Measurements from ENCODE around the gene PHC2.

The PHC2 gene

DNA sequence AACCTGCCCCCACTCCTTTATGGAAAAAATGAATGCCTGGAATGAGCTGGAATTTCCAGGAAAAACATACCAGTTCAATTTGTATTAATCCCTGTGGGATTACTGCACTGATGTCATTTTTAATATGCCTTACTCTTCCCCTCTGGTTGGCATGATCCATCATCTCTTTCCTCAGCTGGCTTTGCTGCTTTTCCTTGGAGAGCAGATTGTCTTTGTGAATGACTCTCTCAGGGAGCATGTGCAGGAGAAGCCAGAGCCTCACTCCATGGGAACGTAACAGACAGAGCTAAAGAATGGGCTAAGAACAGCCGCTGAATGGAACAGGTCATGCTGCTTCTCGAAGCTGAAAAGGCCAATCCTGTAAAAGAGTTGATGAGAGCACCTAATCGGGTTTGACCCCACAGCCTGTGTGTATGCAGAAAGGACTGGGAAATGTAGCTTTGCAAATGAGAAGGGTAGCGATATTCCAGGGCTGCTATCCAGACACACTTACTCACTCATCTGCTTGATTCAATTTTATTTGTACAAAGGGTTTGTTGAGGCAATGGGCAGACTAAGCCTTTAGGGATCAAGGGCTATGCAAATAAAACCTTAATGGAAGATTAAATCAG, 20.7 kb downstream of the PHC2 start:
- no peaks in the 10 kb centered on the region for H3K4me1 Mint-ChIP-seq
- no peaks in the 10 kb centered on the region for H3K27me3 Mint-ChIP-seq
- no peak for ATAC-seq
- H3K9me3 Mint-ChIP-seq: peaks cover 4% of the 10 kb centered on the region
- H3K36me3 Mint-ChIP-seq: no peaks in the 10 kb centered on the region
- H3K27ac Mint-ChIP-seq: no peak overlapping the region
- no peak overlapping the region for H3K4me3 Mint-ChIP-seq

DNA sequence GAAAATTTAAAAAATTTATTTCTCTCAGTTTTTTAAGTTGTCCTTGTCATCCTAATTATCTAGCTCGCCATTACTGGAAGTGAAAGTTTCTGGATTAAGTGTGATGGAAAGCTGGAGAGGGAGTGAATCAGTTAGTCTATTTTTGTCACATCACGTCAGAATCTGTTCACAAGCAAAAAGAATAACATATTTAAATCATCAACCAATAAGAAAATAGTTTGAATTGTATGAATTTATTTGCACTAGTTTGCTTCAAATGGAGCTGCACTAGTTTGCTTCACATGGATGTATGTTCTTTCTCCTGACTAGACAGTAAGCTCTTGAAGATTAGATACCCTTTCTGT, 22.8 kb downstream of the PHC2 start:
- H3K36me3 Mint-ChIP-seq: no peaks in the 10 kb centered on the region
- H3K27me3 Mint-ChIP-seq: peaks cover 6% of the 10 kb centered on the region
- no peak overlapping the region for H3K4me3 Mint-ChIP-seq
- no peak overlapping the region for H3K27ac Mint-ChIP-seq
- H3K9me3 Mint-ChIP-seq: no peaks in the 10 kb centered on the region
- no peaks in the 10 kb centered on the region for H3K4me1 Mint-ChIP-seq
- ATAC-seq: no peak

DNA sequence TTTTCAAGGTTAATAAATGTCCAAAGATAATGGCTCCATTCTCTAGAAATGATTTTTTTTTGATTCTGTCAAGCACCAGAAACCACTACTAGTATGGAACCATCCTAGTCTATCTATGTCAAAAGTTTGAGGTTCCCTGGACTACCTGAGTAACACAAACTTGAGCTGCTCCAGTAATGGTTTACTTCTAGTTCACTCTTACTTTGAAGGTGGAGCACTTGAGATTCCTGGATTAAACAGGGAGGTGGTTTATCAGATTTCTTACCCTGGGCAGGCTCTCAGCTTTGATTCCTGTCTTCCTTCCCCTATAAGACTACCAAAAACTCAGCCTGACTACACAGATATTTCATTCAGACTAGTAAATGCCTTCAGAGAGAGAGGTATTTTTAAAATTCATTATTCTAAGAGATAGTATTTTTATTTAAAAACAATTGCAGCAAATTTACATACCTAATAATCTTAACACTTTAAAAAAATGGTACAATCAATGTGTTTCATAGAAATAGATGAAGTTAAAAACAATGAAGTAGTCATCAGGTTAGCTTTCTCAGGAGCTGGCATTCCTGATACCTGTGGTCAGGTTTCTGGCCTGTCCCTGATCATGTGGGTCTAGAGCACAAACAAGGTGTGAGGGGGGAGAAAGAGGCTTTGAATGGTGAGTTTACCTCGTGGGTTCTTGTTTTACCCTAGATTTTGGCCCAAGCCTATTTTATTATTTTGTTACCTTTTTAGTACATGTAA, 23.4 kb downstream of the PHC2 start:
- ATAC-seq: no peak
- Mint-ChIP-seq H3K4me3 (no peak overlapping the region), H3K4me1 (no peaks in the 10 kb centered on the region), H3K36me3 (no peaks in the 10 kb centered on the region), H3K27ac (no peak overlapping the region), H3K9me3 (no peaks in the 10 kb centered on the region), H3K27me3 (peaks cover 6% of the 10 kb centered on the region)

DNA sequence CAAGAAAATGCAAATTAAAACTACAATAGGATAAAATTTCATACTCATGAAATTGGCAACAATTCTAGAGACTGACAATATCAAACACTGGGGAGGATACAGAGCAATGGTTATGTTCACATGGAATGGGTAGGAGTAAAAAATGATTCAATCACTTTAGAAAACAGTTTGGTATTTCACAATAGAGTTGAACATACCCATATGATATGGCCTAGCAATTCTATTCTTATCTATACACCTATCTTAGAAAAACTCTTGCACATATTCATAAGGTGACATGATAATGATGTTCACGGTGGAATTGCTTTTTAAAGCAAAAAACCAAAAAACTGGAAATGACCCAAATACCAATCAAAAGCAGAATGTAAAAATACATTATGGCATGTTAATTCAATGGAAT, 28.7 kb downstream of the PHC2 start:
- Mint-ChIP-seq H3K4me3 (no peak overlapping the region), H3K9me3 (no peaks in the 10 kb centered on the region), H3K27me3 (peaks cover 16% of the 10 kb centered on the region), H3K36me3 (no peaks in the 10 kb centered on the region), H3K4me1 (no peaks in the 10 kb centered on the region), H3K27ac (no peak overlapping the region)
- ATAC-seq: no peak

DNA sequence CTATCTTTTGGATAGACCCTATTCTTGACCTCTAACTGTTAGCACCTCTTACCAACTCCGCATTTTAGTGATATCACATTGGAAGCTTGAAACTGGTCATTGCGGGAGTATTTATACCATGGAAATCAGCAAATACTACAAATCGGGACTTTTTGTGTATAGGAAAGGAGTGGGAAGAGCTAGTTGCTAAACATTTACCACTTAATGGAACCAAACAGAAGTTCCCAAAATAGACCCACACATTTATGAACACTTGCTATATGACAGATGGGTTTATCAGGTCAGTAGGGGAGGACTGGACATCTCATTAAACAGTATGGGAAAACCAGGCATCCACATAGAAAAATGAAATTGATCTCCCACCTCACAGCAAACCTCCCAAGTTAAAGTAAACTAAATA, 29.4 kb downstream of the PHC2 start:
- Mint-ChIP-seq H3K27ac (no peak overlapping the region), H3K27me3 (peaks cover 16% of the 10 kb centered on the region), H3K9me3 (no peaks in the 10 kb centered on the region), H3K4me3 (no peak overlapping the region), H3K4me1 (no peaks in the 10 kb centered on the region), H3K36me3 (no peaks in the 10 kb centered on the region)
- no peak for ATAC-seq

DNA sequence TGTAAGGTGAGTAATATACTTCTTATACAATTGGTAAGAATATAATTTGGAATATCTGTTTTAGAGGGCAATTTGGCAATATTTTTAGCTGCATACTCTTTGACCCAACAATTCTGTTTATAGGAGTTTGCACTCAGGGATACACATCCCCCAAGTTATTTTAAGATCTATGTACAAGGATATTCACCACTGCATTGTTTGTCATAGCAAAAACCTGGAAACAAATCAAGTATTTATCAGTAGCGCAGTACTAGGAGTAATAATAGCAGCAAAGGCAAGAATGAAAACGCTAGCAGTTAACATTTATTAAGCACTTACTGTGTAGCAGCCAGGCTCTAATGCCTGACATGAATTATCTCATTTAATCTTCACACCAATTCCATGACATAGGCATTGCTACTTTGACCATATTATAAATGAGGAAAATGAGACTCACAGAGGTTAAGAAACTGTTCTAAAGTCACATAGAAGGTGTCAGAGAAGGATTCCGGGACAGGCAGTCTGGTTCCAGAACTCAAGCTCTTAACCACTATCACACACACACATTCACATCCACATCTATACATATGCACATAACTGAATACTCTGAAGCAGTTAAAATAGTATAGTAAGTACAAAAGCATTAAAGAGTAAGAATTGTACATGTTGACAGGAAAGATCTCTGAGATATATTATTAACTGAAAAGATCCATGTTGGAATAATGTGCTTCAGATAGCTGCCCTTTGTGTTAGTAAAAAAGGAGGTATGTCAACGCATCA, 30.6 kb downstream of the PHC2 start:
- Mint-ChIP-seq H3K4me3 (no peak overlapping the region), H3K9me3 (no peaks in the 10 kb centered on the region), H3K27me3 (peaks cover 16% of the 10 kb centered on the region), H3K27ac (no peak overlapping the region), H3K4me1 (no peaks in the 10 kb centered on the region), H3K36me3 (no peaks in the 10 kb centered on the region)
- ATAC-seq: no peak

DNA sequence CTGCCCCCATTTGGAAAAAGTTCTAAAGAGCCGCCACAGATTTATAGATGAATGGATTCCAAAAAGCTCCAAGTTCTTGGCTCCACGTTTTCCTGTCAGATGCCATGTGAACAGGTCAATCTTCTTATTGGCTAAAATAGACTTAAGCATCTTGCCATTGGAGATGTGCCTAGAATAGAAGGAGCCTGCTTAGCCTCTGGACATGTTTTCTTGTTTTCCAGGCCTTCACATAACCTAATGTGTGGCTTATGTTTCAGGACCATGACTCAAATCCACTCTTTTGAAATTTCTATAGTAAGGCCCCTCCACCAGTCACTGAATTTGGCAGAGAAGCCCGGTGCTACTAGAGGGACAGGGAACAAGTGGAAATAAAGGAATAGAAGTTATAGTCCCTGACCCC, 31.5 kb downstream of the PHC2 start:
- H3K27me3 Mint-ChIP-seq: peaks cover 16% of the 10 kb centered on the region
- no peaks in the 10 kb centered on the region for H3K9me3 Mint-ChIP-seq
- H3K4me3 Mint-ChIP-seq: no peak overlapping the region
- H3K4me1 Mint-ChIP-seq: no peaks in the 10 kb centered on the region
- ATAC-seq: no peak
- no peaks in the 10 kb centered on the region for H3K36me3 Mint-ChIP-seq
- no peak overlapping the region for H3K27ac Mint-ChIP-seq

DNA sequence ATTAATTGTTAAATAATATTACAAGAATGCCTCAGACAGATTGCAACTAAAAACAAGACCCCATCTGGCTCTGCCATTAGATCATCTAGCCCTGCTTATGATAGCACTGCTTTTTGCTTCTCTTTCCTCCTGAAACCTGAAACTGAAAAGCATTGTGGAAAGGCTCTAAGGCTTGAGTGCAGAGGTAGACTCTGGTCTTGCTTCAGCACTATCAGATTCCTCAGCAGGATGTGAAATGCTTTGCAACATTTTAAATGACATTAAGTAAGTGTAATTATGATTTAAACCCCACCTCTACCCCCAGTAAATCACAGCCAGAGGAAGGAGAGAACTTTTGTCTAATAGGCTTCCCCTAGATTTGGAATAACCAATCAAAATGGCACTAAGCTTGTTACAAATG, 32.9 kb downstream of the PHC2 start:
- peaks cover 17% of the 10 kb centered on the region for H3K27me3 Mint-ChIP-seq
- ATAC-seq: no peak
- H3K4me1 Mint-ChIP-seq: no peaks in the 10 kb centered on the region
- H3K36me3 Mint-ChIP-seq: no peaks in the 10 kb centered on the region
- no peak overlapping the region for H3K4me3 Mint-ChIP-seq
- H3K27ac Mint-ChIP-seq: no peak overlapping the region
- no peaks in the 10 kb centered on the region for H3K9me3 Mint-ChIP-seq

DNA sequence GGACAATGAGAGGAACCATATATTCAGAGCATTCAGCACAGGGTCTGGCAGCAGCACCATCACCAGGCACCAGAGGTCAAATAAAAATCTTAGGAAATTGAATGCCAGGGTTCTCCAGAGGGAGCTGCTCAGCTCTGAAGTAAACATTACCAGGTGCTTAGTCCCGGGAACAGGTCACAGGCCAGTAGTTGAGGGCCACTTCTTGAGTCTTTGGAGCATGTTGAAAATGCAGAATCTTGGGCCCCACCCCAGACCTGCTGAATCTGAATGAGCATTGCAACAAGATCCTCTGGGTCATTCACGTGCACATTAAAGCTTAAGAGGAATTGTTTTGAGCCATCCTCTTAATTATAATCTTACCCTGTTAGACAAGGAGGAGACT, 33.8 kb downstream of the PHC2 start:
- Mint-ChIP-seq H3K9me3 (no peaks in the 10 kb centered on the region), H3K4me3 (no peak overlapping the region), H3K4me1 (no peaks in the 10 kb centered on the region), H3K36me3 (no peaks in the 10 kb centered on the region), H3K27ac (no peak overlapping the region), H3K27me3 (peaks cover 17% of the 10 kb centered on the region)
- no peak for ATAC-seq

DNA sequence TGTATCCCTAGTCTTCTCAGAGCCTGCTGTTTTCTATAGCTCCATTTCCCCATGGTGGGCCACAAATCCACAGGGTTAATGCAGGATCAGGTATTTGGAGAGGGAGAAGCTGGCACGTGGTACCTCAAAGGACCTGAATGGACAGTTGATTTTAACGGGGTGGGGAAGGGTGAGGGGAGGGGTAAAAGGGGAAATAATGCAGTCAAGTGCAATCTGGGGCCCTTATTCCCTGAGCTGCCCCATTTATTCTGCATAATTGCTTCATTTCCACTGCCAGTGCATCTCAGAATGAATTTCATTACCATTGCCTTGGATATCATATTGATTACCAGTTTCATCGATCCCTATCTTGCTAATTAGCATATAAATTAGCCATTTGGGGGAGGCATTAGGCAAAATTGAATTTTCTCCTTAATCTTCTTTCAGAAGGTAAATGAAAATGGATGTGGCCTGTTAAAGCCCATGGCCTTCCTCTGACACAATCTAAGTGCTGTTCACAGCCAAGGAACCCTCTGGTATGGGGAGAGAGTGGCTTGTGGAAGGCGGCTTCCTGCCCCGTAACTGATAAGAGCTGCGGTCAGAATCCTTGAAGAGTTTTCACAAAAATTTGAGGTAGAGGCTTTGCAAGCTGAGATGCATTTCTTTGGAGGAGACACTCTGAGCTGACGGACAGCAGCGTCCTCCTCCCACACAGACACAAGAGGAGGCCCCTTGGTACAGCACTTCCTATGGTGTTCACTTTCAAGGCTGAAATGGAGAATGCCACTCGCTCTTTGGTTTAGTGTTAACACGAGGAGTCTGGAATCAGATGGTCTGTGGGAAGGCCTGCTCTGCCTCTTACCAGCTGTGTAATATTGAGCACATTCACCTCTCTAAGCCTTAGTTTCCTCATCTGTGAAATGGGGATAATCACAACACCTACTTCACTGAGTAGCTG, 34.4 kb downstream of the PHC2 start:
- ATAC-seq: no peak
- H3K4me1 Mint-ChIP-seq: no peaks in the 10 kb centered on the region
- no peaks in the 10 kb centered on the region for H3K9me3 Mint-ChIP-seq
- H3K4me3 Mint-ChIP-seq: no peak overlapping the region
- no peaks in the 10 kb centered on the region for H3K36me3 Mint-ChIP-seq
- H3K27me3 Mint-ChIP-seq: peaks cover 10% of the 10 kb centered on the region
- H3K27ac Mint-ChIP-seq: no peak overlapping the region

DNA sequence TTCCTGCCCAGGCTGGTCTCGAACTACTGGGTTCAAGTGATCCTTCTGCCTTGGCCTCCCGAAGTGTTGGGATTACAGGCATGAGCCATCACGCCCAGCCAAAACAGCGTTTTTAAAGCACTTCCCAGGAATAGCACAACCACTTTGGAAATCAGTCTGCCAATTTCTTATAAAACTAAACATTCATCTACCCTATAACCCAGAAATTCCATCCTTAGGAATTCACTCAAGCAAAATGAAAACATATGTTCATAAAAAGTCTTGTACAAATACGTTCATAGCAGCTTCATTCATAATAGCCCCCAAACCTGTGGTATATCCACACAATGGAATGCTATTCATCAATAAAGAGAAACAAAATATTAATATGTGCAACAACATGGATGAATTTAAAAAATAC, 36.1 kb downstream of the PHC2 start:
- Mint-ChIP-seq H3K27ac (no peak overlapping the region), H3K4me1 (no peaks in the 10 kb centered on the region), H3K27me3 (peaks cover 7% of the 10 kb centered on the region), H3K36me3 (no peaks in the 10 kb centered on the region), H3K9me3 (no peaks in the 10 kb centered on the region), H3K4me3 (no peak overlapping the region)
- ATAC-seq: no peak

DNA sequence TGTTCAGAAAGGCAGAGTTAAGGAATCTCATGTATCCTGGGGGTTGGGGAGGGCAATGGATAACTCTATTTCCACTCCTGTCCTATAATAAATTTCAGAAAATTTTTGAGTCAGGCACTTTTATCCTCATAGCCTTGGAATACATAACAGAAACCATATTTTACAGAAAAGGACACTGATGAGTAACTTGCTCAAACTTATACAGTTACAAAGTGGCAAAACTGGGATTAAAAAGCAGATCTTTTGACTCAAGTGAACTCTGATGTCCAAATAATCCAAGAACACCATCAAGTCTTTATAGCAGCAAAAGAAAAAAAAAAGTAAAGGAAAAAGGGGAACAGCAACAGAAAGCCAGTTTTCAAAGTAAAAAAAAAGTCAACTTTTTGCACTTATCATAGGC, 36.9 kb downstream of the PHC2 start:
- Mint-ChIP-seq H3K27me3 (peaks cover 7% of the 10 kb centered on the region), H3K27ac (no peak overlapping the region), H3K4me1 (no peaks in the 10 kb centered on the region), H3K9me3 (no peaks in the 10 kb centered on the region), H3K36me3 (no peaks in the 10 kb centered on the region), H3K4me3 (no peak overlapping the region)
- no peak for ATAC-seq

DNA sequence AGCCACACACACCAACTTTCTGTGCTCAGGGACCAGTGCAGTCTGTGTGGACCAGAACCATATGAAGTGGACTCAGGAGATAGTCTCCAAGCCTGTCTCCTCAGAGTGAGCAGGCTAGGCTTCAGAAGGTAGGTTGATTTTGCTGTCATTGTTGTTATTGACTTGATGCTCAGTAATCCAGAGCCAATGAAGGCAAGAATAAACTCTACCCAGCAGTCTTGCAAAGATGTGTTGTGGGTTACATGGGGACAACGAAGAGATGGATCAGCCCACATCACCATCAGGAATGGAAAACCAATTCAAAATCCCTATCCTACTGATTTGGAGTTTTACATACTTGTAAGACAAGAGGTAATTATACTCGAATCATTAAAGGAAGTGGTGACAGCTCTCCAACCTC, 37.4 kb downstream of the PHC2 start:
- no peak for ATAC-seq
- Mint-ChIP-seq H3K9me3 (no peaks in the 10 kb centered on the region), H3K36me3 (no peaks in the 10 kb centered on the region), H3K4me3 (no peak overlapping the region), H3K27ac (no peak overlapping the region), H3K4me1 (no peaks in the 10 kb centered on the region), H3K27me3 (peaks cover 7% of the 10 kb centered on the region)

DNA sequence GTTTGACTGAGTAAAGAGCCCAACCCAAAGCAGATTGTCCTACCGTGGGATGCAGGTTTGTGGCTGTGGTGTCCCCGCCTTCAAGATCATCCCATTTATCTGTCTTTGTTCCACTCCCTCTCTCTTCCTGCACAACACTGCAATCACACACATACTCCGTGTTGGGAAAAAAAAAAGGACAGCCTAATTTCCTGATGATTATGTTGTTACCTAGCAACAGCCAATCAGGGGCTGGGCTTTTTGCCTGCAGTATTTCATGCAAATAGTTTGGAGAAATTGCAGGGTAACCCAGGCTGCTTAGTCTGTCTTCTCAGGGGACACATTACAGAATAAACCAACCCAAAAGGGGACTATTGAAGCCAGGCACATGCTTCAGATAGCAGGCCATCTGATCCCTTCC, 38.3 kb downstream of the PHC2 start:
- no peak for ATAC-seq
- Mint-ChIP-seq H3K4me1 (no peaks in the 10 kb centered on the region), H3K36me3 (no peaks in the 10 kb centered on the region), H3K4me3 (no peak overlapping the region), H3K9me3 (no peaks in the 10 kb centered on the region), H3K27me3 (peaks cover 7% of the 10 kb centered on the region), H3K27ac (no peak overlapping the region)

DNA sequence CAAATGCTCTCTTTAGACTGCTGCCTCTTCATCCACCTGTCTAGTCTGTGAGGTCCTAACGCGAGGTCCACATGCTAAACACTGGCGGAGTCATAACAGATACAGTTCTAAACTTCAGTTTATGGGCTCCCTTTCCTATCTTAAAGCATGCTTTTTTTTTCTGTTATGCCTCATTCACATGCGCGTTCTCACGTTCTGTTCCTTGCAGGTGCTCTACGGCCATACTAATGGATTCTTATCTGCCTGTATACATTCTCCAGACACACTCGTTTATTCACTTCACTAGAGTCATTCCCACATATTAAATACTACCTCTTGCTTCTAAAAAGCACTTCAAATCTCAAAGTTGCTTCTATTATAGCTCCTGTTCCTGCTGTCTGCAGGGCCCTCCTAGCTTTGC, 38.7 kb downstream of the PHC2 start:
- H3K9me3 Mint-ChIP-seq: no peaks in the 10 kb centered on the region
- H3K4me3 Mint-ChIP-seq: no peak overlapping the region
- no peaks in the 10 kb centered on the region for H3K4me1 Mint-ChIP-seq
- no peaks in the 10 kb centered on the region for H3K36me3 Mint-ChIP-seq
- peaks cover 7% of the 10 kb centered on the region for H3K27me3 Mint-ChIP-seq
- ATAC-seq: no peak
- no peak overlapping the region for H3K27ac Mint-ChIP-seq

Data from stimulated activated memory B cell treated with anti-CD40 and anti-IgM and Interleukin-4, amounts not matched to agents 10 μg/mL and 1 μg/mL and 100 μg/mL, for 72 hours (primary cell).